ENCODE measurements around the gene SLC25A38. TPM values are rescaled to one million over a fixed set of nuclear protein-coding genes. Genes with fewer than 3 reads are reported as not detected.

The SLC25A38 gene
- polyA plus RNA-seq, 1 donor from 2014 or later, result 32.5 TPM

DNA sequence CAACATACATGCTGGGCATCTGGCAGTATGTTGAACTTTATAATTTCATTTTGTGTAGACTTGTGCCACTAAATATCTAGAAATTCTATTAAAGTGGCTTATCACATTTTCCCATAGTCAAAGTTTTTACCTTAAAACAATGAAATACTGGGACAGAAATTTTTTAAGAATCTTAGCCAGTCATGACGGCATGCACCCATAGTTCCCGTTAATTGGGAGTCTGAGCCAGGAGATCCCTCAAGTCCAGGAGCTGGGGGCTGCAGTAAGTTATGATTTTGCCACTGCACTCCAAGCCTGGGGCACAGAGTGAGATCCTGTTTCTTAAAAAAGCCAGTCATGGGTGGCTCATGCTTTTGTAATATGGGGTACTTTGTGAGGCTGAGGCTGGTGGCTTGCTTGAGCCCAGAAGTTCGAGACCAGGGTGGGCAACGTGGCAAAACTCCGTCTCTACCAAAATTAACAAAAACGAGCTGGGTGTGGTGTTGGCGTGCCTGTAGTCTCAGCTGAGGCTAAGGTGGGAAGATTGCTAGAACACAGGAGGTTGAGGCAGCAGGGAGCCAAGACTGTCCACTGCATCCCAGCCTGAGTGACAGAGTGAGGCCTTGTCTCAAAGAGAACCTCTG is 26.5 kb downstream of the SLC25A38 start:
- TF ChIP-seq, protein P1, sequence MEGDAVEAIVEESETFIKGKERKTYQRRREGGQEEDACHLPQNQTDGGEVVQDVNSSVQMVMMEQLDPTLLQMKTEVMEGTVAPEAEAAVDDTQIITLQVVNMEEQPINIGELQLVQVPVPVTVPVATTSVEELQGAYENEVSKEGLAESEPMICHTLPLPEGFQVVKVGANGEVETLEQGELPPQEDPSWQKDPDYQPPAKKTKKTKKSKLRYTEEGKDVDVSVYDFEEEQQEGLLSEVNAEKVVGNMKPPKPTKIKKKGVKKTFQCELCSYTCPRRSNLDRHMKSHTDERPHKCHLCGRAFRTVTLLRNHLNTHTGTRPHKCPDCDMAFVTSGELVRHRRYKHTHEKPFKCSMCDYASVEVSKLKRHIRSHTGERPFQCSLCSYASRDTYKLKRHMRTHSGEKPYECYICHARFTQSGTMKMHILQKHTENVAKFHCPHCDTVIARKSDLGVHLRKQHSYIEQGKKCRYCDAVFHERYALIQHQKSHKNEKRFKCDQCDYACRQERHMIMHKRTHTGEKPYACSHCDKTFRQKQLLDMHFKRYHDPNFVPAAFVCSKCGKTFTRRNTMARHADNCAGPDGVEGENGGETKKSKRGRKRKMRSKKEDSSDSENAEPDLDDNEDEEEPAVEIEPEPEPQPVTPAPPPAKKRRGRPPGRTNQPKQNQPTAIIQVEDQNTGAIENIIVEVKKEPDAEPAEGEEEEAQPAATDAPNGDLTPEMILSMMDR (IDR thresholded peaks at IDR 0.05; ENCODE audit: poor library complexity, severe bottlenecking), result no peak
- no peak for TF ChIP-seq EZH2 (IDR thresholded peaks at IDR 0.05; ENCODE audit: borderline replicate concordance, insufficient read depth, low read length, poor library complexity, severe bottlenecking)
- TF ChIP-seq POLR2AphosphoS5 (IDR thresholded peaks at IDR 0.05), result no peak
- no peak for TF ChIP-seq MXI1 (conservative IDR thresholded peaks at IDR 0.05; ENCODE audit: poor library complexity, severe bottlenecking)
- Histone ChIP-seq H3K4me2 (ENCODE audit: low read length) (no peak overlapping the region), H3K9me2 (ENCODE audit: insufficient read depth, low read length) (no peaks in the 10 kb centered on the region), H3K36me3 (ENCODE audit: insufficient read depth, low read length) (peaks cover 6% of the 10 kb centered on the region), H3F3A (ENCODE audit: insufficient read depth, low read length, poor library complexity, severe bottlenecking) (no peaks in the 10 kb centered on the region), H3K4me3 (ENCODE audit: low read length) (no peak overlapping the region), H2AFZ (ENCODE audit: low read depth, low read length) (no peak overlapping the region), H3K27ac (ENCODE audit: low read length) (no peak overlapping the region), H3K9me3 (ENCODE audit: low read length) (no peaks in the 10 kb centered on the region), H3K79me2 (replicated peaks; ENCODE audit: insufficient read depth, low read length) (peaks cover 23% of the 10 kb centered on the region), H3K27me3 (ENCODE audit: insufficient read depth, low read depth, low read length) (no peaks in the 10 kb centered on the region), H3K9ac (ENCODE audit: low read length) (no peak overlapping the region), H4K20me1 (ENCODE audit: insufficient read depth) (no peaks in the 10 kb centered on the region)

GRCh38 chr3:39410893-39411292 is 27.7 kb downstream of the SLC25A38 start:
- H3F3A ChIP-seq (ENCODE audit: insufficient read depth, low read length, poor library complexity, severe bottlenecking), result no peaks in the 10 kb centered on the region
- H3K9me3 ChIP-seq (ENCODE audit: low read length), result no peaks in the 10 kb centered on the region
- H3K9ac ChIP-seq (ENCODE audit: low read length), result no peak overlapping the region
- H3K36me3 ChIP-seq (ENCODE audit: insufficient read depth, low read length), result peaks cover 6% of the 10 kb centered on the region
- no peaks in the 10 kb centered on the region for H4K20me1 ChIP-seq (ENCODE audit: insufficient read depth)
- H3K79me2 ChIP-seq (replicated peaks; ENCODE audit: insufficient read depth, low read length), result peaks cover 23% of the 10 kb centered on the region
- H3K4me3 ChIP-seq (ENCODE audit: low read length), result no peak overlapping the region
- TF ChIP-seq RAD21 (conservative IDR thresholded peaks at IDR 0.05) (no peak), POLR2AphosphoS5 (IDR thresholded peaks at IDR 0.05) (no peak), MXI1 (conservative IDR thresholded peaks at IDR 0.05; ENCODE audit: poor library complexity, severe bottlenecking) (no peak), REST (IDR thresholded peaks at IDR 0.05; ENCODE audit: borderline replicate concordance) (no peak), TAF1 (IDR thresholded peaks at IDR 0.05; ENCODE audit: low read depth) (no peak), EP300 (conservative IDR thresholded peaks at IDR 0.05; ENCODE audit: poor library complexity, severe bottlenecking) (no peak), SMC3 (conservative IDR thresholded peaks at IDR 0.05; ENCODE audit: poor library complexity) (no peak), EZH2 (IDR thresholded peaks at IDR 0.05; ENCODE audit: borderline replicate concordance, insufficient read depth, low read length, poor library complexity, severe bottlenecking) (no peak)
- TF ChIP-seq, protein P1 (IDR thresholded peaks at IDR 0.05; ENCODE audit: poor library complexity, severe bottlenecking), result no peak
- H3K9me2 ChIP-seq (ENCODE audit: insufficient read depth, low read length), result no peaks in the 10 kb centered on the region
- no peak overlapping the region for H3K4me2 ChIP-seq (ENCODE audit: low read length)
- no peaks in the 10 kb centered on the region for H3K27me3 ChIP-seq (ENCODE audit: insufficient read depth, low read depth, low read length)
- no peak overlapping the region for H3K27ac ChIP-seq (ENCODE audit: low read length)
- H2AFZ ChIP-seq (ENCODE audit: low read depth, low read length), result no peak overlapping the region

Measured in neural cell (in vitro differentiated cells).